Measurements from ENCODE around the gene SETDB2.

- TF ChIP-seq CTCF (IDR thresholded peaks at IDR 0.05; ENCODE audit: poor library complexity, severe bottlenecking): no peak
- TF ChIP-seq POLR2AphosphoS5 (IDR thresholded peaks at IDR 0.05): no peak
These were observed 6.4 kb upstream of the SETDB2 start for GRCh38 chr13:49437705-49438104.
